Stimulated activated CD8-positive, alpha-beta memory T cell treated with anti-CD3 and anti-CD28 coated beads, Interleukin-4, amount 100 ng/mL, for 1 hour (primary cell): ENCODE data around the gene FAM184A.
"Not testable (repeated sequence)": the region's sequence is repeated elsewhere in the genome, so short reads cannot be mapped to it uniquely, and the experiment has no call there.

ENCODE experiments used
- DNase-seq, 2 donors: peaks; one replicate each; pipeline ENCODE4 v3.0.0-alpha.2; 2020; ENCODE audit warnings: low read depth in 2 of 2, low spot score in 1 of 2

Gene FAM184A, protein sequence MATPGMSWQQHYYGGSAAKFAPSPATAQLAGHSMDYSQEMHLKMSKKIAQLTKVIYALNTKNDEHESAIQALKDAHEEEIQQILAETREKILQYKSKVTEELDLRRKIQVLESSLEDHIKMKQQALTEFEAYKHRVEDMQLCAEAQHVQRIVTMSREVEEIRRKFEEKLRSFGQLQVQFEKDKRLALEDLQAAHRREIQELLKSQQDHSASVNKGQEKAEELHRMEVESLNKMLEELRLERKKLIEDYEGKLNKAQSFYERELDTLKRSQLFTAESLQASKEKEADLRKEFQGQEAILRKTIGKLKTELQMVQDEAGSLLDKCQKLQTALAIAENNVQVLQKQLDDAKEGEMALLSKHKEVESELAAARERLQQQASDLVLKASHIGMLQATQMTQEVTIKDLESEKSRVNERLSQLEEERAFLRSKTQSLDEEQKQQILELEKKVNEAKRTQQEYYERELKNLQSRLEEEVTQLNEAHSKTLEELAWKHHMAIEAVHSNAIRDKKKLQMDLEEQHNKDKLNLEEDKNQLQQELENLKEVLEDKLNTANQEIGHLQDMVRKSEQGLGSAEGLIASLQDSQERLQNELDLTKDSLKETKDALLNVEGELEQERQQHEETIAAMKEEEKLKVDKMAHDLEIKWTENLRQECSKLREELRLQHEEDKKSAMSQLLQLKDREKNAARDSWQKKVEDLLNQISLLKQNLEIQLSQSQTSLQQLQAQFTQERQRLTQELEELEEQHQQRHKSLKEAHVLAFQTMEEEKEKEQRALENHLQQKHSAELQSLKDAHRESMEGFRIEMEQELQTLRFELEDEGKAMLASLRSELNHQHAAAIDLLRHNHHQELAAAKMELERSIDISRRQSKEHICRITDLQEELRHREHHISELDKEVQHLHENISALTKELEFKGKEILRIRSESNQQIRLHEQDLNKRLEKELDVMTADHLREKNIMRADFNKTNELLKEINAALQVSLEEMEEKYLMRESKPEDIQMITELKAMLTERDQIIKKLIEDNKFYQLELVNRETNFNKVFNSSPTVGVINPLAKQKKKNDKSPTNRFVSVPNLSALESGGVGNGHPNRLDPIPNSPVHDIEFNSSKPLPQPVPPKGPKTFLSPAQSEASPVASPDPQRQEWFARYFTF

DNA sequence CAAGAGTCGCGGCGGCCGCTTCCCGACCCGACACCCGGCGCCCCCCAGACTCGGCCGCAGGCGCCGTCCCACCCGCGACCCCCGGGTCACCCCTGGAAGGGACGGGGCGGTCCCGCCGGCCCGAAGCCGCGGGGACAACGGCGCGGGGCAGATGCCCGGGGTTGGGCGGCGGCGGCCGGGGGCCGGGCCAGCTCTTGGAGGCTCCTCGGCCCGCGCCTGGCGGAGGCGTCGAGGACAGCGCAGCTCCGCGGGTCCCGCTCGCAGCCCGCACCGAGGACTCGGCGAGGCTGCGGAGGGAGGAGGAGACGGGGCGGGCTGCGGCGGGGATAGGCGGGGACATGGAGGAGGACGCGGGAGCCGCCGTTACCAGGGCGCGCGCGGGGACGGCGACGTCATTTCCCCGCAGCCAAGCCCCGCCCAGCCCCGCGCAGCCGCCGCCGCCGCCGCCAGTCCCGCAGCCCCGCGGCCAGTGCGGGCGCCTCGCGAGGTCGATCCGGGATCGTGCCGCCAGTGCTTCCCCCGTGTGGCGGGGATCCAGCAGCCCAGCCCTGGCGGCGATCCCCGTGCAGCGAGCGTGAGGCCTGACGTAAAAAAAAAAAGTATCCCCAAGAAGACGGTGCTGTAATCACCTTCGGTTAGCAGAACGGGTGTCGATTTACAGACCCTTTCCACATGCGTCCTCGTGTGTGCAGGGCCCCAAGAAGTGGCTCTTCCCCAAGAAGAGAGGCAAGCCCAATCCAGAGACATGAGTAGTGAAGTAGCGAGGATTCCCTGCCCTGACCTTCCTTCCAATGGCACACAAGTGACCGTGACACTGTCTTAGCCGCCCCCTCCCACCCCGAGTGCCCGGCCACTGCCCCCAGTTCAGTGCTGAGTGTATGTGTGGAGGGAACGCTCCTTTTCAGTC lies at the start of gene FAM184A:
FAM184A (minus strand) TSS at position 289 of the 907 bp plus-strand sequence. CDS start 365 bp downstream, outside the sequence.
- peak in 1 of 2 donors; percentile 35 for DNase-seq

DNA sequence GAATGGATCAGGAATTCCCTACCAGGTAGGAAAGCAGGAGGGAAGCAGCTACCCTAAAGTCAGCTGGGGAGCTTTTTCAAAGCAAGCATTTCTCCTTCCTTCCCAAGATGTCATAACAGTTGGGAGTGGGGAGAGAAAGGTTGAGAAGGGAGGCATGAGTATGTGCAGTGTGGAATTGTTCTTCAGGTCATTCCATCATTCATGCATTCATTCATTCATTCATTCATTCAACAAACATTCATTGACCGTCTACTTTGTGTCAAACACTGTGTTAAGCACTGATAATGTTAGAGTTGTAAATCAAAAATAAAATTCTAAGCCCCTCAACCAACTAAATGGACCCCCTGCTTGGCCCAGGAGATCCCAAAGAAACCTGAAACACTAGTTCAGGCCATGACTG lies 49.2 kb upstream of the FAM184A start:
- DNase-seq, result no peak

DNA sequence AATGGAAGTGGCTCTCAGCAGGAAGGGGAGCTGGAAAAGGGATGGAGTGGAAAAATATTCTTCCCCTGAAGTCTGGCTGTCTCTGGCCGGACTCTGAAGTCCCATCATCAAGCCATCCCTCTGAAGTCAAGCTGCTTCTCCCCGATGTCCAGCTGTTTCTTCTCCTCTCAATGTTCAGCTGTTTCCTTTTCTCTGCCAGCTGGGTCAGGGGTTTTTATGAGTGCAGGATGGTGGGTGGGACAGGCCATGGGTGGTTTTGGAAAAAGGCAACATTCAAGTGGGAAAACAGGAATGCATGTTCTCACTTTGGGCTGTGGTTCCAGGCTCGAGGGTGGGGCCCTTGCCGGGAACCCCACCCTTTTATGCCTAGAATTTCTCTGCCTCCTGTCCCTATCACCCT lies 48.4 kb upstream of the FAM184A start:
- no peak for DNase-seq

DNA sequence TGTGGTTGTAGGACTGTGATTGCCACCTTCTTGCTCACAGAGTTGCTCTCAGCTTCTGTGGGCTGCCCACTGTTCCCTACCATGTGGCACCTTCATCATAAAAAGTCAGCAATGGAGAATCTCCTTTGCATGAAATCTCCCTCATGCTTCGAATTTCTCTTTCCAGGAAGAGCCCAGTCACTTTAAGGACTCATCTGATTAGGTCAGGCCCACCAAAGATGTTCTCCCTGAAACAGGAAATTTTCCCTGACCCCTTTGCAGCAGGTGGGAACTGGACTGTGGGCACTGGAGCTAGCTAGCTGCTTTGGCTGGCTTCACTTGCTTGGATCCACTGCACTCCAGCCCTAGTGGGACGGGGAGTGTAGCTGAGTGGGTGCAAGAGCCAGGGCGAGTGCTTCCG lies 47.7 kb upstream of the FAM184A start:
- DNase-seq, result no peak

DNA sequence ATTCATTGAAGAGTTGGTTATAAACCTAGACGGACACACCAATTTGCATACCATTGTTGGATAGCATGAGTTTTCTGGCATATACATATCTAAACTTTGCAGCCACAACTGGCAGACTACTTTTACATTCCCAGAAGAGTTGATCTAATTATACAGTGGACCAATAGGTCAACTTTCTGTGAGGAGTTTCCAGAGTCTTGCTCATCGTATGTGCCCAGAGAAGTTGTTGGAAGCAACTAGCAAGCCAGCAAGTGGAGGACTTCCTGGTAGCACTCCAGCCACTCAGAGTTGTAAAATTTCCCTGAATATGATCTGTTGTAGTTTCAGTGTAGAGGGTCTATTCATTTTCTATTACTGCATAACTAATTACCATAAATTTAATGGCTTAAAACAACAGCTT lies 47.1 kb upstream of the FAM184A start:
- DNase-seq, result no peak

DNA sequence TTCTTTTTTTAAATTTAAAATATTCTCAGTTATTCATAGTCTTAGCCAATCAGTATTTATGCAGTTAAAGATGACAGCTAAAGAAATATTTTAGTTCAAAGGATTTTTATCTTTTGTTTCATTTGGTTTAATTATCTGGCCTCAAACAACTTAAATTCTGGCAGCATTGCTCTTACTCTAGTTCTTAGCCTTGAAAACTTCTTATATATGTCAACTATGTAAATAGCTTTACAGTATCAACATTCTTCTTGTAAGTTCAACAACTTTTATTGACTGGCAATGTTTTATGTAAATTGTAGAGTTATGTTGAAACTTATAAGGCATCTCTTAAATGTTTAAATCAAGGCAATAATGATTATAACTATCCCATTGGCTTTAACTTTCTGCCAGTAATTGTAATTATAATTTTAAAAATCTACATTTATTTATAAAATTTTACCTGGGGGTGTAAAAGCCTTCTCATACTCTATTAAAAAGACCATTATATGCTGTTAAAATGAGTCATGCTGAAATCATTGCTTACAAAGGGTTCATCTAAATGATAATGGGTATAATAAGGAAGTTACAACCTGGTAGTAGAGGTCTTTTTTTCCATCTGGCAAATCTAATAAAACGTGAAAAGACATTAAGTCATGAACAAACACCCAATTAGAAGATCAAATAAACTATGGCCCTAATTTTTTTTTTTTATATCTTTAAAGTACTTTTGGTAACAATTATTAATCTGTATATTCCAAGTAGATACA lies 45.8 kb upstream of the FAM184A start:
- no peak for DNase-seq

DNA sequence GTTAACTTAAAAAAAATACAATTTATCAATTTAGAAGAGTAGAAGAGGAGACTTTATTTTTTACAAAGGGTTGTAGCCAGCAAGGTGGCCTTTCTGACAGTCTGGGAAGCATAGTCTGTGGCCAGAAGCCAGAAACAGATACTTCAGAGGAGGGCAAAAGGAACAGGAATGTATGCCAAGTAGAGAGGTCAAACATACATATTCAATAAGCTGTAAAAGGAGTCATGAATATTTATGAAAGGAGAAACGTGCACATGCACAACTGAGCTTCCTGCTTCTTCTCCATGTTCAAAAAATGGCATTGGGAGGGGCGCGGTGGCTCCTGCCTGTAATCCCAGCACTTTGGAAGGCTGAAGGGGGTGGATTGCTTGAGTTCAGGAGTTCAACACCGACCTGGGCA lies 43.9 kb upstream of the FAM184A start:
- no peak for DNase-seq

DNA sequence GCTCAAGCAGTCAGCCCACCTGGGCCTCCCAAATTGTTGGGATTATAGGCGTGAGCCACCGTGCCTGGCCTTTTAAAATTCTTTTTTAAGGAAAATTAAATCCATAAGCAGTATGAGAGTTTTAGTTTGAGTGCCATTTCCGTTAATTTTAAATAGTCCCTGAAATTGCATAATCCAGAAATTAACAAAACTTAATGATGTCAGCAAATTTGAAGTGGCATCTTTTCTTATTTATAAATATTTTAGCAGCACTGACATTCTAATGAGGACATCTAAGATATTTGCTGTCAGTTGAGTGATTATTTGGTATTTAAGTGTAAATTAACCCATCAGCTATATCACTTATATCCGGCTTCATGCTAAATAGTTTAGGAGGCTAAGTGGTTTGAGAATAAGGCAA lies 42.9 kb upstream of the FAM184A start:
- DNase-seq, result no peak

DNA sequence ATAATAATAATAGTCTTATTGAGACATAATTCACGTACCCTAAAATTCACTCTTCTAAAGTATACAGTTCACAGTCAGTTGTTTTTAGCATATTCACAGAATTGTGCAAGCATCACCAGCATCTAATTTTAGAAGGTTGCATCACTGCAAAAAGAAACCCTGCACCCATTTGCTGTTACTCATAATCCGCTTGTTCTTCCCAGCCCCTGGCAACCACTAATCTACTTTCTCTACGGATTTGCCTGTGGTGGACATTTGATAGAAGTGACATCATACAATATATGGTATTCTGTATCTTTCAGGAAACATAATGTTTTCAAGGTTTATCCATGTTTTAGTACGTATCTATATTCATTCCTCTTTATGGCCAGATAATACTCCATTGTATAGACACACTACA lies 41.5 kb upstream of the FAM184A start:
- no peak for DNase-seq

DNA sequence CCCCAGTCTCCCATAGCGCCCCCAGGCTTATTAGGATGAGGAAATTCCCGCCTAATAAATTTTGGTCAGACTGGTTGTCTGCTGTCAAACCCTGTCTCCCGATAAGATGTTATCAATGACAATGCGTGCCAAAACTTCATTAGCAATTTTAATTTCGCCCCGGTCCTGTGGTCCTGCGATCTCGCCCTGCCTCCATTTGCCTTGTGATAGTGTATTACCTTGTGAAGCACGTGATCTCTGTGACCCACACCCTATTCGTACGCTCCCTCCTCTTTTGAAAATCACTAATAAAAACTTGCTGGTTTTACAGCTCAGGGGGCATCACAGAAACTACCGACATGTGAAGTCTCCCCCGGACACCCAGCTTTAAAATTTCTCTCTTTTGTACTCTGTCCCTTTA lies 40.6 kb upstream of the FAM184A start:
- not testable (repeated sequence) for DNase-seq

DNA sequence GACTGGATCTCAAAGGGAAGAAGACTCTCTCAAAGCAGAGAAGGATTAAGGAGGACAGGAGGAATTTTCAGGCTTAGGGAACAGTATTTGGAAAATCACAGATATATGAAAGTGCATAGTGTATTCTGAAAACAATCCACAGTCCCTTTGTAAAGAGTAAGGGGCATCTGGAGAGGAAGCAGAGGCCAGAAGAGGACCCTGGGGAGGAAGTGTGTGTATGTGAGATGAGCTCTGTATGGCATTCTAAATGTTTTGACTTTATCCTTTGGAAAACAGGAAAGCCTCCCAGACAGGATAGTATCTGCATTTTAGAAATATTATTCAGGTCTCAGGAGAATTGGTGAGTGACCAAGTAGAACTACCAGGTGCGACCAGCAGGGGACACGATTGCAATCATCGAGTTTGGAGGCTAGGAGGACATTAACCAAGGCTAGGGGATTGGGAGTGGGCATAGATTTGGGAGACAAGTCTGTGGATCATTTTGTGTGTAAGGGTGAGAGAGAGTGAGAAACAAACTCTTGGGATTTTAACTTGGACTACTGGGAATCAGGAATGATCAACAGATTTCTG lies 38.3 kb upstream of the FAM184A start:
- DNase-seq, result no peak

DNA sequence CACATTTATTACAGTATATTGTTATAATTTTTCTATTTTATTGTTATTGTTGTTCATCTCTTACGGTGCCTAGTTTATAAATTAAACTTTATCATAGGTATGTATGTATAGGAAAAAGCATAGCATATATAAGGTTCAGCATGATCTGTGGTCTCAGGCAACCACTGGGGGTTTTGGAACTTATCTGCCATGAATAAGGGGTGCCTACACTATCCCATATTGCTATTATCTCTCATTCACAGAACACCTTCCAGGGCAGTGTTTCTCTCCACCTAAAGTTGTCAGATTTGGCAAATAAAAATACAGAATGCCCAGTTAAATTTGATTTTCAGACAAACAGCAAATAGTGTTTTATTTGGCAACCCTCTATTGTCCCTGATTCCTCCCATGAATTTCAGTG lies 35.5 kb upstream of the FAM184A start:
- DNase-seq, result no peak

DNA sequence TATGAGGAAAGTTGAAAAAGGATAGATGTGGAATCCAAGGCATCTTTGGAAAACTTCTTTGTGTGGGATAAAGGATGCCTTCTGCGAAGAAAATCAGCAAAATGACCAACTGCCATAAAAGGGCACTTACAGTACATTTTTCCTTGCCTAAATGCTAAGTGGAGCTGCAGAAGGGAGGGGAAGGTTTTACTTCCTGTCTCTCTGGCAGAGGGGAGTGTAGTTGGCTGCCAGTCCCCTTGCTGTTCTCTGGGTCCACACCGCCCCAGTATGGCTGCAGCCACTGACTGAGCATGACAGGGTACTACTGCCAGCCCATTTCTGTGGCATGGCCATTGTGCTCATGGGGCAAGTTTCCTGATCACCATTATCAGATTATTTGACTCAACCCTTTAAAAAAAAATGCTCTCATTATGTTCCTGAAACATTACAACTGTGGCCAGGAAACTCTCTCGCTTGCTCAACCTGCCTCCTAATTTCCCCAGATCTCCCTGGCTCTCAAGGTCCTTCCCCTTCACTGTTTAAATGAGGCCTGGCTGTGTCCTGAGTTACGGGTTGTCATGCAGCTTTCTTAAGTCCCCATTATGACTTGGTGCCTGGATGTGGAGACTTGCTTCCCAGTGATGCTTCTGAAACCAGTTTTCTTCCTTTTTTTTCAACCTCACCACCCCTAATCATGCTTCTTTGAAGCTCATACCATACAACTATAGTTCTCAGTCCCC lies 34.5 kb upstream of the FAM184A start:
- no peak for DNase-seq

DNA sequence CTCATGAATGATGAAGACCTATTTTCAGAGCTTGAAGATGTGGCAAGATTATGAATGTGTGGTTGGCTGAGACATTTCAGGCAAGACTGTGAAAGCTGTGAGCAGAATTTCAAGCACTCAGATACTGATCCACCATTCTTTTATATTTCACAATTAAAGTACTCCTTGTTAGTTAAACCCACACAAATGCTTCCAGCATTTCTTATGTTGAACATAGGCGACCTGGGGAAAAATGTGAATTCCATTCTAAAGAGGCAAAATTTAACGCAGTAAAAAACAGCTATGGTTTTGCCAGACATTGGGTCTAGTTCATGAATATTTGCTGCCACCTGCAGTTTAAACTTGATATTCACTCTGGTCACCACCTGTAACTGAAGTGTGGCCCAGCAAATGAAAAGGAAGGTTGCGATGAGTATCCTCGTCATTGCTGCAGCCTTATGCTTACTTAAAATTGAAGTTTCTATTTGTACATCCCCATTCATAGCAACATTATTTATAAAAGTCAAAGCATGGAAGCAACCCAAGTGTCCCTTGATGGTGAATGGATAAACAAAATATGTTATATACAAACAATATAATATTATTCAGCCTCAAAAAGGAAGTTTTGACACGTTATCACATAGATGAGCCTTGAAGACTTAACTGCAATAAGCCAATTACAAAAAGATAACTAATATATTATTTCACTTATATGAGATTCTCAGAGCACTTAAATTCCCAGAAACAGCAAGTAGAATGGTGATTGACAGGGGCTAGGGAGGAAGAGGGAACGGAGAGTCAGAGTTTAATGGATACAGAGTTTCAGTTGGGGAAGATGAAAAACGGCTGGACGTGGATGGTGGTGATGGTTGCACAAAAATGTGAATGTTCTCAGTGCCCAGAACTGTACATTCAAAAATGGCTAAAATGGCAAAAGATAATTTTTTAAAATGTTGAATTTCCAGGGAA lies 32.4 kb upstream of the FAM184A start:
- no peak for DNase-seq

DNA sequence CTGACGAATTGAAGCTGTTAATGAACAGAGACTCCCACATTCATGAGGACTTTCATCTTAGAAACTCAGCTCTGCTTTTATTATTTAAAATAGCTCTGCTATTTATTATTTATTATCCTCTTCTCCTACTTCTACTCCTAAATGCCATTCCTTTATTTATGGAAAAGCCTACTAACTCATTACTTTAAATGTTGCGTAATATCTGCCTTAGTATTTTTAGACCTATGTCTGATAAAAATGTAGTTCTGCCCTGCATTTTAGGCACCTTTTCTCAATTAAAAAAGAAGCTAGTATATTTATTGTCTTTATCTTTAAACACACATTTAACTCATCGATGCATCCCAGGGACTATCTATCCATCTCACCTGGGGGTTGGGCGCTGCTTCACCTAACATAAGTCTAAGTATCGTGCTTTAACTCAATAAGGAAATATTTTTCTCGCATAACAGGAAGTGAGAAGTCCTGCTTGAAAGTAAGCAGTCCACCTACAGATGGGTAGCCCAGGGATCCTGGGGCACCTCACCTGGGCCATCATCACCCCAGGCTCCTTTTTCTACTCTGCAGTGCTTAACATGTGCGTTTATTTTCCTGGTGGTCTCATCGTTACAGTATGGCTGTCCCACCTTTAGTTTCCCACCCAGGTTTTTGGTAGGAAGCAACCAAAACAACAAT lies 31.3 kb upstream of the FAM184A start:
- no peak for DNase-seq

DNA sequence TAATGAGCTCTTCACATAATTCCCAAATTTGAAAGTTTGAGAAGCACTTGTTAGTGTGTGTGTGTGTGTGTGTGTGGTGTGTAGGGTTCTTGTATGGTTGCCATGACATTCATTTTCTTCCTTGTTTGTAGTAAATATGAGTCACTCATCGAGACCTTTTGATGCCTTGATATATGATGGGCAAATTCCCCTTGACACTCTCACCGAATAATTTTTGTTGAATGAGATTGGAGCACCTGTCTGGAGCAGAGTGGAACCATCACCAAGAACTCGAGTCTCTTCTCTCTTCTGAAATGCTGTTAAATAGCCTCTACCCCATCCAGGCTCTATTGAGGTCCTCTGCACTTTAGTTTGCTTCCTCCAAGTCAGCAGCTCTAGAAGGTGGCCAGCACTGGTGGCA lies 29.6 kb upstream of the FAM184A start:
- no peak for DNase-seq

DNA sequence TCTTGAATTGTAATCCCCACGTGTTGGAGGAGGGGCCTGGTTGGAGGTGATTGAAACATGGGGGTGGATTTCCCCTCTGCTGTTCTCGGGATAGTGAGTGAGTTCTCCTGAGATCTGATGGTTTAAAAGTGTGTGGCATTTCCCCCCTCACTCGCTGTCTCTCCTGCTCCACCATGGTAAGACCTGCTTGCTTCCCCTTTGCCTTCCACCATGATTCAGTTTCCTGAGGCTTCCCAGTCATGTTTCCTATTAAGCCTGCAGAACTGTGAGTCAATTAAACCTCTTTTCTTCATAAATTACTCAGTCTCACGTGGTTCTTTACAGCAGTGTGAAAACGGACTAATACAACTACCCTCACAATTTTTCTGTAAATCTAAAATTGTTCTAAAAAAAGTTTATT lies 26.8 kb upstream of the FAM184A start:
- DNase-seq, result no peak
